Non-pigmented ciliary epithelial cell (primary cell): ENCODE measurements around the gene BCL7B.
A peak's percentile ranks its signal among the peaks of the same experiment; 100 is the strongest.
"Not testable (repeated sequence)": the region's sequence is repeated elsewhere in the genome, so short reads cannot be mapped to it uniquely, and the experiment has no call there.

ENCODE experiments used
- DNase-seq: peaks from one replicate; pipeline ENCODE4 v3.0.0-alpha.2; 2010; ENCODE audit warnings: low read depth

BCL7B gene

GRCh38 chr7:73572767-73573186 is 15.3 kb upstream of the BCL7B start:
- DNase-seq, result no peak

GRCh38 chr7:73570977-73571376 is 13.5 kb upstream of the BCL7B start:
- DNase-seq, result no peak

- no peak for DNase-seq
These were observed 13.0 kb upstream of the BCL7B start for GRCh38 chr7:73570521-73570920.

- no peak for DNase-seq
These were observed 11.6 kb upstream of the BCL7B start for GRCh38 chr7:73569042-73569608.

- no peak for DNase-seq
These were observed 10.6 kb upstream of the BCL7B start for GRCh38 chr7:73567846-73568685.

- DNase-seq, result no peak
These were observed 9.7 kb upstream of the BCL7B start for GRCh38 chr7:73567140-73567539.

GRCh38 chr7:73566431-73566830 is 8.9 kb upstream of the BCL7B start:
- DNase-seq, result not testable (repeated sequence)

- DNase-seq, result no peak
These were observed 8.3 kb upstream of the BCL7B start for GRCh38 chr7:73565675-73566340.

GRCh38 chr7:73560109-73560835 is 2.8 kb upstream of the BCL7B start:
- peak; percentile 76 for DNase-seq

- DNase-seq, result no peak
These were observed 438 bp downstream of the BCL7B start for GRCh38 chr7:73557108-73557396.

- DNase-seq, result no peak
These were observed 1.0 kb downstream of the BCL7B start for GRCh38 chr7:73556208-73557107.

GRCh38 chr7:73555411-73555982 is 2.0 kb downstream of the BCL7B start:
- DNase-seq, result no peak

- DNase-seq, result not testable (repeated sequence)
These were observed 7.4 kb downstream of the BCL7B start for GRCh38 chr7:73550093-73550492.

GRCh38 chr7:73549176-73549575 is 8.3 kb downstream of the BCL7B start:
- no peak for DNase-seq

- no peak for DNase-seq
These were observed 9.6 kb downstream of the BCL7B start for GRCh38 chr7:73547841-73548240.

- DNase-seq, result no peak
These were observed 12.8 kb downstream of the BCL7B start for GRCh38 chr7:73544678-73545077.

GRCh38 chr7:73541722-73542121 is 15.8 kb downstream of the BCL7B start:
- DNase-seq, result no peak

- DNase-seq, result no peak
These were observed 17.8 kb downstream of the BCL7B start for GRCh38 chr7:73539709-73540108.

- DNase-seq, result not testable (repeated sequence)
These were observed 19.0 kb downstream of the BCL7B start for GRCh38 chr7:73538510-73538909.

GRCh38 chr7:73537051-73537450 is 20.4 kb downstream of the BCL7B start:
- no peak for DNase-seq

GRCh38 chr7:73536479-73536878 is 21.0 kb downstream of the BCL7B start:
- no peak for DNase-seq
